K562 (cell line): Measurements from ENCODE around the gene CD40. TPM values are rescaled to one million over a fixed set of nuclear protein-coding genes. Genes with fewer than 3 reads are reported as not detected.

Source experiments
- CEBPB ChIP-seq: fragments of 450-650 bp; IDR thresholded peaks from 2 replicates; pipeline ENCODE4 v1.6.1; 2016; ENCODE audit warnings: missing genetic modification characterization, missing compliant biosample characterization
- EGR1 ChIP-seq: fragments of 450-650 bp; conservative IDR thresholded peaks from 2 replicates; pipeline ENCODE4 v1.6.1; 2017; ENCODE audit warnings: mild to moderate bottlenecking
- ETS2 ChIP-seq: IDR thresholded peaks from 2 replicates; pipeline ENCODE4 v1.6.1; 2016; ENCODE audit warnings: borderline replicate concordance, missing genetic modification characterization, mild to moderate bottlenecking, moderate library complexity, missing compliant biosample characterization; ENCODE audit not compliant: poor library complexity, severe bottlenecking
- ETV1 ChIP-seq: fragments of 450-650 bp; conservative IDR thresholded peaks from 2 replicates; pipeline ENCODE4 v1.6.1; 2016; ENCODE audit warnings: missing genetic modification characterization, control low read depth, low read depth, missing compliant biosample characterization
- FOXK2 ChIP-seq, 2 experiments: fragments of 450-650 bp; IDR thresholded peaks in 1 of 2; conservative IDR thresholded peaks in 1 of 2; 2 replicates each; pipeline ENCODE4 v1.6.1; 2016; ENCODE audit warnings: low read depth in 2 of 2, mild to moderate bottlenecking in 1 of 2
- JUND ChIP-seq, 2 experiments: IDR thresholded peaks; 2 replicates in 1 of 2; 3 replicates in 1 of 2; pipeline ENCODE4 v1.6.1; 2011; ENCODE audit warnings: borderline replicate concordance in 2 of 2, low read depth in 2 of 2, low read length in 2 of 2, improper control_type of control experiment in 1 of 2, missing biosample characterization in 1 of 2, missing genetic modification characterization in 1 of 2, missing genetic modification reagents in 1 of 2
- MEIS2 ChIP-seq: fragments of 450-650 bp; IDR thresholded peaks from 2 replicates; pipeline ENCODE4 v1.6.1; 2014; ENCODE audit warnings: mild to moderate bottlenecking; ENCODE audit not compliant: partially characterized antibody
- MLX ChIP-seq, 2 experiments: fragments of 450-650 bp in 1 of 2; sonication (generic) in 1 of 2; formaldehyde crosslinking; conservative IDR thresholded peaks; 2 replicates each; pipeline versions ENCODE4 v1.4.0 to v1.8.1; 2020 to 2022; ENCODE audit warnings: mild to moderate bottlenecking in 1 of 2, missing genetic modification reagents in 1 of 2
- PCBP2 ChIP-seq: fragments of 200-400 bp; formaldehyde crosslinking; IDR thresholded peaks from 2 replicates; pipeline ENCODE4 v1.6.1; 2018; ENCODE audit warnings: low read length, low read depth, mild to moderate bottlenecking, moderate library complexity; ENCODE audit not compliant: poor library complexity, severe bottlenecking
- SNAPC5 ChIP-seq: fragments of 250-450 bp; sonication (Bioruptor Pico); IDR thresholded peaks from 2 replicates; pipeline ENCODE4 v1.8.0; 2021; ENCODE audit warnings: moderate library complexity, mild to moderate bottlenecking, inconsistent platforms
- TCF15 ChIP-seq: fragments of 250-450 bp; sonication (Bioruptor Pico); IDR thresholded peaks from 2 replicates; pipeline ENCODE4 v1.8.0; 2022; ENCODE audit warnings: moderate library complexity, mild to moderate bottlenecking, inconsistent platforms
- THAP7 ChIP-seq: fragments of 250-450 bp; sonication (Bioruptor Pico); IDR thresholded peaks from 2 replicates; pipeline ENCODE4 v1.5.0; 2021
- ZNF174 ChIP-seq: fragments of 250-450 bp; sonication (Bioruptor Pico); IDR thresholded peaks from 2 replicates; pipeline ENCODE4 v1.4.0; 2020; ENCODE audit warnings: mild to moderate bottlenecking
- ZNF384 ChIP-seq: IDR thresholded peaks from 2 replicates; pipeline ENCODE4 v1.6.1; 2012; ENCODE audit warnings: low read depth, low read length, improper control_type of control experiment
- polyA plus RNA-seq, 8 experiments: library from polyadenylated mRNA; depleted of rRNA in 4 of 8; stranded (reverse) in 5 of 8; unstranded in 3 of 8; fragments of >200 nt; fragmentation: Nextera tagmentation in 2 of 8; fragmentation: Illumina TruSeq in 1 of 8; extraction: Ambion mirVana in 2 of 8; extraction: Trizol in 1 of 8; gene quantifications; 2 replicates each; pipeline versions ENCODE4 v1.2.1 to v1.2.3, GENCODE V29; 2011 to 2014; ENCODE audit warnings: inconsistent platforms in 1 of 8, missing spikeins in 1 of 8
- total RNA-seq, 7 experiments: library from RNA; depleted of rRNA in 6 of 7; stranded (reverse); fragments of >200 nt in 6 of 7; fragmentation: Illumina TruSeq in 2 of 7; extraction: Trizol in 2 of 7; gene quantifications; 2 replicates each; pipeline versions ENCODE4 v1.2.1 to v1.2.3, GENCODE V29; 2011 to 2021; ENCODE audit warnings: low replicate concordance in 1 of 7
- TF ChIP-seq, protein P1 (sequence below), 2 experiments: fragments of 200-800 bp in 1 of 2; sonication (Bioruptor generic) in 1 of 2; sonication (generic) in 1 of 2; formaldehyde crosslinking in 1 of 2; IDR thresholded peaks in 1 of 2; conservative IDR thresholded peaks in 1 of 2; 2 replicates each; pipeline versions ENCODE4 v1.5.0 to v1.6.1; 2016 to 2020; ENCODE audit warnings: missing compliant biosample characterization in 1 of 2, missing genetic modification characterization in 1 of 2, missing genetic modification reagents in 1 of 2
- TF ChIP-seq, protein P2 (sequence below): fragments of 450-650 bp; IDR thresholded peaks from 2 replicates; pipeline ENCODE4 v1.6.1; 2018; ENCODE audit not compliant: partially characterized antibody

Gene CD40
- total and polyA plus RNA-seq, 9 of the 15 experiments (the other 6 are each of a cell fraction or from before 2014, with no cell fraction given) = 0.76 to 3.7 (median 1.6) TPM

DNA sequence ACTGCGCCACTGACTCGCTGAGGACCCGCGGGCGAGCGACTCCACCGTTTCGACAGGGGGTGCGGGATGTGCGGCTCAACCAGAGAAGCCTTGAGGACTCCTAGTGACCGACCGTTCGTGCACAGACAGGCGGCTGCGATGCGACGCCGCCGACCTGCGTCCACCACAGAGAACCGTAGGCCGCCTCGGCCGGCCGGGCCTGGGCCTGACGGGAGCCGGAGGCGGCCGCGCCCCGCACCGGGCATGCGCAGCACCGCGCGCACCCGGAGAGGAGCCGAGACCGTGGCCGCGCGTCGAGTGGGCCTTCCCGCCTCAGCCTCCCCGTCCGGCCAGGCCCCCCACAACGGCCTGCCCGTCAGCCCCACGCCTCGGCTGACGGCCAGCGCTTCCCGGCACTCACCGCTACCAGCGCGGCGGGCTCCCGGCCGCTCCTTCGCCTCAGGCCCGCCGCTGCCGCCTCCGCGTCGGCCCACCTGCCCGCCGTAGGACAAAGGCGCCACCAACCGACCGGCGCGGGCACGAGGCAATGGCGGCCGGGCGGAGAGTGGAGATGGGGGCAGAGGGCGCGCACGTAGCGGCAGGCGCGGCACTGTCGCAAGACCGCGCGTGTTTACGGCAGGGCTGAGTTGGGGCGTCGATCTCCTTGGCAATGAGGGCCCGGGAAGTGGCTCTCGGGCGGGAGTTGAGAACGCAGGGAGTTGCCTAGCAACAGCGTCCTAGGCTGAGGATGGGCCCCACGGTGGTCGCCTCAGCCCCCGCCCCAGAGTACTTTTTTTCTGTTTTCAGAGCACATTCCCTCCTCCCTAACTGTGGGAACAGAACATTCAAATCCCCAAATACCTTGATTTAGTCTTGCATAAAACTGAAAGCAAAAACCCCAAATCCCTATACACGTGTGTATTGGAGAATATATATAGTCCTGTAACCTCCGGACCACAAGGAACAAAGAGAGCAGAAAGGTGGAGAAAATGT is 28.4 kb upstream of the CD40 start, which contains the start of gene NCOA5 (continued):
- TF ChIP-seq, protein P1, sequence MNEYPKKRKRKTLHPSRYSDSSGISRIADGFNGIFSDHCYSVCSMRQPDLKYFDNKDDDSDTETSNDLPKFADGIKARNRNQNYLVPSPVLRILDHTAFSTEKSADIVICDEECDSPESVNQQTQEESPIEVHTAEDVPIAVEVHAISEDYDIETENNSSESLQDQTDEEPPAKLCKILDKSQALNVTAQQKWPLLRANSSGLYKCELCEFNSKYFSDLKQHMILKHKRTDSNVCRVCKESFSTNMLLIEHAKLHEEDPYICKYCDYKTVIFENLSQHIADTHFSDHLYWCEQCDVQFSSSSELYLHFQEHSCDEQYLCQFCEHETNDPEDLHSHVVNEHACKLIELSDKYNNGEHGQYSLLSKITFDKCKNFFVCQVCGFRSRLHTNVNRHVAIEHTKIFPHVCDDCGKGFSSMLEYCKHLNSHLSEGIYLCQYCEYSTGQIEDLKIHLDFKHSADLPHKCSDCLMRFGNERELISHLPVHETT (CRISPR knock-in tag; conservative IDR thresholded peaks at IDR 0.05 in 1 of 2, IDR thresholded peaks at IDR 0.05 in 1 of 2) = peak in 1 of 2 experiments; percentile 98; a peak in 2 of 4 replicates
- peak; percentile 50; the same call in 1 of the 2 replicates for TF ChIP-seq CEBPB (tag)
- no peak for TF ChIP-seq TCF15 (CRISPR knock-in tag)
- TF ChIP-seq MLX (CRISPR knock-in tag; conservative IDR thresholded peaks at IDR 0.05) = no peak
- TF ChIP-seq EGR1 = peak; percentile 51
- TF ChIP-seq, protein P2, sequence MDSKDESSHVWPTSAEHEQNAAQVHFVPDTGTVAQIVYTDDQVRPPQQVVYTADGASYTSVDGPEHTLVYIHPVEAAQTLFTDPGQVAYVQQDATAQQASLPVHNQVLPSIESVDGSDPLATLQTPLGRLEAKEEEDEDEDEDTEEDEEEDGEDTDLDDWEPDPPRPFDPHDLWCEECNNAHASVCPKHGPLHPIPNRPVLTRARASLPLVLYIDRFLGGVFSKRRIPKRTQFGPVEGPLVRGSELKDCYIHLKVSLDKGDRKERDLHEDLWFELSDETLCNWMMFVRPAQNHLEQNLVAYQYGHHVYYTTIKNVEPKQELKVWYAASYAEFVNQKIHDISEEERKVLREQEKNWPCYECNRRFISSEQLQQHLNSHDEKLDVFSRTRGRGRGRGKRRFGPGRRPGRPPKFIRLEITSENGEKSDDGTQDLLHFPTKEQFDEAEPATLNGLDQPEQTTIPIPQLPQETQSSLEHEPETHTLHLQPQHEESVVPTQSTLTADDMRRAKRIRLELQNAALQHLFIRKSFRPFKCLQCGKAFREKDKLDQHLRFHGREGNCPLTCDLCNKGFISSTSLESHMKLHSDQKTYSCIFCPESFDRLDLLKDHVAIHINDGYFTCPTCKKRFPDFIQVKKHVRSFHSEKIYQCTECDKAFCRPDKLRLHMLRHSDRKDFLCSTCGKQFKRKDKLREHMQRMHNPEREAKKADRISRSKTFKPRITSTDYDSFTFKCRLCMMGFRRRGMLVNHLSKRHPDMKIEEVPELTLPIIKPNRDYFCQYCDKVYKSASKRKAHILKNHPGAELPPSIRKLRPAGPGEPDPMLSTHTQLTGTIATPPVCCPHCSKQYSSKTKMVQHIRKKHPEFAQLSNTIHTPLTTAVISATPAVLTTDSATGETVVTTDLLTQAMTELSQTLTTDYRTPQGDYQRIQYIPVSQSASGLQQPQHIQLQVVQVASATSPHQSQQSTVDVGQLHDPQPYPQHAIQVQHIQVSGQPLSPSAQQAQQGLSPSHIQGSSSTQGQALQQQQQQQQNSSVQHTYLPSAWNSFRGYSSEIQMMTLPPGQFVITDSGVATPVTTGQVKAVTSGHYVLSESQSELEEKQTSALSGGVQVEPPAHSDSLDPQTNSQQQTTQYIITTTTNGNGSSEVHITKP = peak; percentile 34
- TF ChIP-seq SNAPC5 = no peak
- peak; percentile 68 for TF ChIP-seq MEIS2
- TF ChIP-seq ZNF174 (CRISPR knock-in tag) = no peak
- peak; percentile 95 for TF ChIP-seq FOXK2 (conservative IDR thresholded peaks at IDR 0.05 in 1 of 2, IDR thresholded peaks at IDR 0.05 in 1 of 2; ENCODE audit: low read depth in 2 of 2)
- TF ChIP-seq JUND (IDR thresholded peaks at IDR 0.05; ENCODE audit: borderline replicate concordance, low read depth, low read length) = peak; percentile 60
- TF ChIP-seq JUND (tag; IDR thresholded peaks at IDR 0.05; ENCODE audit: borderline replicate concordance, low read depth, low read length) = no peak; the same call in 2 of the 3 replicates
- 0 out of 2 replicates have a peak, but pooled peaks have one; percentile 3 for TF ChIP-seq ZNF384
- no peak for TF ChIP-seq ETV1 (tag)
- TF ChIP-seq THAP7 (CRISPR knock-in tag) = no peak
- no peak for TF ChIP-seq ETS2
- TF ChIP-seq PCBP2 = no peak
